Measurements from ENCODE around the gene CDK10.

Gene CDK10

GRCh38 chr16:89738072-89738377 is 51.5 kb downstream of the CDK10 start:
- DNase-seq: no peak

- no peak for DNase-seq
These were observed 52.2 kb downstream of the CDK10 start for GRCh38 chr16:89738538-89739317.

- DNase-seq: no peak
These were observed 52.9 kb downstream of the CDK10 start for GRCh38 chr16:89739383-89739782.

DNA sequence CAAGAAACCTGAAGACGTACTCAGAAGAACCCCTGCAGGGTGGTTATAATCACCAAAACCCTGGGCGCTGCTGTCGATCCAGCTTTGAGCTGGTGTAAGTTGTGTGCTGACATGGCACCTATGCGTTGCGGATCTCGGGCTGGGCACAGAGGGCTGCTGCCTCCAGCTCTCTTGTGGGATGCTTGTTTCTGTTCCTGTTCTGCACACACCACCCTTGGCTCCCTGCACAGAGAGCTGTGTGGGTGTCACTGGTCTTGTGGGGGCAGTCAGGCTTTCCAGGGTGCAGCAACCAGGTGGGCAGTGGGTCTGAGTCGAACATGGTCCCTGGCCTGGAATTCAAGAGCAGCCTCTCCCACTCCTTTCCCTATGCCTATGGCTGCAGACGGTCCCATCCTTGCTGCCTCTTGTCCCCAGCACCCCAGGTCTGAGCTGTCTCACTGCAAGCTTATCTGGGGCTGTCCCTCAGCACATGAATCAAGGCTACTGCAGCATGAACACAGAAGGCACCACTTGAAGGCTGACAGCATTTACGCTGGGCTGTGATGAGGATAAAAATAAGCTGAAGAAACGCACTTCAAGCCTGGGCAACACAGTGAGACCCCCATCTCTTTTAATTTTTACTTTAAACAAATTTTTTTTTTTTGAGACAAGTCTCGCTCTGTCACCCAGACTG is 55.0 kb downstream of the CDK10 start:
- no peak for DNase-seq

DNA sequence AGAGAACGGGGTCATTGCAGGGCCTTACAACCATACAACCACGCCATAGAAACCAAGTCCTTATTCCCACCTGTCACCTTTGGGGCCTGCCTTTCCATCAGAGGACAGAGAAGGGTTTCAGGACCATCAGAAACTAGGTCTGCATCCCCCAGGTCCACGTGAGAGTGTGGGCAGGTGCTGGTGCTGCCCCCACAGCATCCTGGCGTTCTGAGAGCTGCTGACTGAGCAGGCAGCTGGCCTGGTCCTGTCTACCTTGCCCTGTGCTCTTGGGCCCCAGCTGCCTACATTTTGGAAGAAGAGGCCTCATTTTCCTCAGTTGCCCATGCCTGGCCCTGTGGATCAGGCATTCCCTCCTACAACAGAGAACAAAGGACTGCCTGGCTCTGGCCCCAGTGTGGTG is 56.5 kb downstream of the CDK10 start:
- DNase-seq: no peak

- no peak for DNase-seq
These were observed 58.3 kb downstream of the CDK10 start for GRCh38 chr16:89744813-89745212.

Data from NCI-H446 treated with DMSO at 0.1 percent for 48 hours (cell line).